Osteoblast (primary cell): Measurements from ENCODE around the gene NDUFS8. TPM values are rescaled to one million over a fixed set of nuclear protein-coding genes. Genes with fewer than 3 reads are reported as not detected.

ENCODE experiments used
- DNase-seq: peaks from one replicate; pipeline ENCODE4 v3.0.0; 2011; ENCODE audit warnings: low spot score, mixed read lengths; ENCODE audit not compliant: insufficient read length; ENCODE audit errors: missing footprints
- H2AFZ ChIP-seq: 2 replicates; pipeline ENCODE4 v1.6.0; 2011; ENCODE audit warnings: mild to moderate bottlenecking, low read length
- H3K27ac ChIP-seq: 2 replicates; pipeline ENCODE4 v1.5.1; 2011; ENCODE audit warnings: mild to moderate bottlenecking, low read depth, low read length, moderate library complexity
- H3K27me3 ChIP-seq: 2 replicates; pipeline ENCODE4 v1.6.0; 2012; ENCODE audit warnings: mild to moderate bottlenecking, control low read depth, inconsistent platforms, low read length, moderate library complexity; ENCODE audit not compliant: insufficient read depth
- H3K36me3 ChIP-seq: 2 replicates; pipeline ENCODE4 v1.5.1; 2011; ENCODE audit warnings: mild to moderate bottlenecking, low read length, control low read depth, moderate library complexity; ENCODE audit not compliant: insufficient read depth
- H3K4me1 ChIP-seq: 2 replicates; pipeline ENCODE4 v1.5.1; 2011; ENCODE audit warnings: mild to moderate bottlenecking, low read length, control low read depth, moderate library complexity; ENCODE audit not compliant: insufficient read depth
- H3K4me2 ChIP-seq: 2 replicates; pipeline ENCODE4 v1.6.0; 2011; ENCODE audit warnings: mild to moderate bottlenecking, low read length; ENCODE audit not compliant: insufficient read depth
- H3K4me3 ChIP-seq: fragments of 200-600 bp; sonication (generic); 3 replicates; pipeline ENCODE4 v1.5.1; 2012; ENCODE audit warnings: mild to moderate bottlenecking, low read length, inconsistent platforms; ENCODE audit not compliant: insufficient read depth
- H3K79me2 ChIP-seq: 2 replicates; pipeline ENCODE4 v1.6.0; 2012; ENCODE audit warnings: mild to moderate bottlenecking, low read length, control low read depth, inconsistent platforms; ENCODE audit not compliant: insufficient read depth
- H3K9me3 ChIP-seq: 2 replicates; pipeline ENCODE4 v1.5.1; 2011; ENCODE audit warnings: low read depth, low read length, control low read depth
- H4K20me1 ChIP-seq: 2 replicates; pipeline ENCODE4 v1.6.0; 2012; ENCODE audit warnings: mild to moderate bottlenecking, low read length, control low read depth; ENCODE audit not compliant: insufficient read depth
- CTCF ChIP-seq: IDR thresholded peaks from 2 replicates; pipeline ENCODE4 v1.5.1; 2011; ENCODE audit warnings: mild to moderate bottlenecking, low read depth, low read length, moderate library complexity; ENCODE audit errors: extremely low read depth
- total RNA-seq: library from RNA; depleted of rRNA; stranded (reverse); fragments of >200 nt; gene quantifications from 2 replicates; pipeline ENCODE4 v1.2.3, GENCODE V29; 2012

NDUFS8 gene
- total RNA-seq, 1 donor = 73.1 TPM

GRCh38 chr11:68047437-68048290 lies 17.2 kb downstream of the NDUFS8 start:
- no peak for TF ChIP-seq CTCF
- Histone ChIP-seq H3K27me3 (no peaks in the 10 kb centered on the region), H4K20me1 (no peaks in the 10 kb centered on the region), H3K4me1 (no peaks in the 10 kb centered on the region), H2AFZ (no peak overlapping the region), H3K27ac (no peak overlapping the region), H3K4me3 (no peak overlapping the region), H3K4me2 (no peak overlapping the region), H3K36me3 (peaks cover 55% of the 10 kb centered on the region), H3K9me3 (no peaks in the 10 kb centered on the region), H3K79me2 (no peaks in the 10 kb centered on the region)
- peak; percentile 75 for DNase-seq

GRCh38 chr11:68048681-68049508 lies 18.4 kb downstream of the NDUFS8 start:
- H3K27me3 ChIP-seq = no peaks in the 10 kb centered on the region

GRCh38 chr11:68049509-68050370 lies 19.3 kb downstream of the NDUFS8 start:
- Histone ChIP-seq H4K20me1 (no peaks in the 10 kb centered on the region), H3K4me3 (no peak overlapping the region), H3K79me2 (no peaks in the 10 kb centered on the region), H3K27me3 (no peaks in the 10 kb centered on the region), H3K9me3 (no peaks in the 10 kb centered on the region), H3K27ac (no peak overlapping the region), H2AFZ (no peak overlapping the region), H3K4me2 (no peak overlapping the region), H3K4me1 (no peaks in the 10 kb centered on the region), H3K36me3 (peaks cover 47% of the 10 kb centered on the region)
- no peak for TF ChIP-seq CTCF
- peak; percentile 89 for DNase-seq

More at GRCh38 chr11:68048681-68049508, 18.4 kb downstream of the NDUFS8 start:
- Histone ChIP-seq H3K4me3 (no peak overlapping the region), H4K20me1 (no peaks in the 10 kb centered on the region), H3K4me2 (no peak overlapping the region), H3K4me1 (no peaks in the 10 kb centered on the region), H3K36me3 (peaks cover 55% of the 10 kb centered on the region), H2AFZ (no peak overlapping the region), H3K79me2 (no peaks in the 10 kb centered on the region), H3K27ac (no peak overlapping the region), H3K9me3 (no peaks in the 10 kb centered on the region)
- TF ChIP-seq CTCF = no peak
- DNase-seq = peak; percentile 86
